ENCODE measurements around the gene ADNP2.

ADNP2 gene

DNA sequence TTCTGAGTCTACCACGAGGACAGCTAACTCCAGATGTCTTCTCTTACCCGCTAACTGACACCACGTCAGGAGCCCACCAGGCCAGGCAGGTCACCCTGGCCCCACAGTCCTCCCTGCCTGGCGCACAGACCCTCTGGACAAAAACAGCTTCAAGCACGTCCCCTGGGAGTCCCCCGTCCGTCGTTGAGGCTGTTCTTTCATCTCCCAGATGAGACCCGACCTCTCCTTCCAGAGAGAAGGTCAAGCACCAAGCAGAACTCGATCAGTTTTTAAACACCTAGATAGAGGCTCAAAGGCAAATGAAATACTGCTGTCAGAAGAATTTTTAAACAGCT is 80.4 kb downstream of the ADNP2 start:
- no peaks in the 10 kb centered on the region for H3K9me3 ChIP-seq (replicated peaks in 1 of 11)
- H3K4me1 ChIP-seq, result peaks cover 6 to 14% (median 10%) of the 10 kb centered on the region in 10 experiments
- no peaks in the 10 kb centered on the region for H3K27me3 ChIP-seq
- no peak overlapping the region for H3K4me2 ChIP-seq
- no peak overlapping the region for H3K27ac ChIP-seq
- H3K36me3 ChIP-seq, result no peaks in the 10 kb centered on the region
- H3K4me3 ChIP-seq, result no peak overlapping the region
- H3K9ac ChIP-seq, result no peak overlapping the region
- no peaks in the 10 kb centered on the region; a peak in 1 of 22 replicates for H4K20me1 ChIP-seq
- no peak for TF ChIP-seq Cebpa-rat (IDR thresholded peaks at IDR 0.05)
